ENCODE results near the gene CCDC170. TPM values are rescaled to one million over a fixed set of nuclear protein-coding genes. Genes with fewer than 3 reads are reported as not detected.

Gene CCDC170
- total and polyA plus RNA-seq, 2 of the 8 experiments (the other 6 are each of a cell fraction or from before 2014, with no cell fraction given) = 0.06 to 0.09 TPM

GRCh38 chr6:151475653-151476523, 17.9 kb upstream of the CCDC170 start (continued):
- TF ChIP-seq ATF2 (IDR thresholded peaks at IDR 0.05; ENCODE audit: low read length) = no peak
- TF ChIP-seq SIRT6 (IDR thresholded peaks at IDR 0.05; ENCODE audit: low read length) = no peak
- peak; percentile 67 for TF ChIP-seq MAX (IDR thresholded peaks at IDR 0.05)
- no peak for TF ChIP-seq YY1 (IDR thresholded peaks at IDR 0.05; ENCODE audit: low read depth, low read length)
- TF ChIP-seq TBP (IDR thresholded peaks at IDR 0.05; ENCODE audit: low read depth, low read length) = no peak
- TF ChIP-seq KDM1A (IDR thresholded peaks at IDR 0.05; ENCODE audit: borderline replicate concordance, low read length) = no peak
- no peak for TF ChIP-seq TAF7 (optimal IDR thresholded peaks at IDR 0.05; ENCODE audit: borderline replicate concordance, low read depth, low read length)
- no peak for TF ChIP-seq SIX5 (IDR thresholded peaks at IDR 0.05; ENCODE audit: low read depth, low read length)
